Measurements from ENCODE around the gene ANKLE1.
A peak's percentile ranks its signal among the peaks of the same experiment; 100 is the strongest.

The ANKLE1 gene

GRCh38 chr19:17281391-17282304 is at the start of gene ANKLE1:
Gene ANKLE1 (plus strand): TSS chr19:17281901. CDS start chr19:17281921, 20 bp downstream.
- no peak for DNase-seq

- no peak for DNase-seq
Observed at GRCh38 chr19:17232258-17232657, 49.4 kb upstream of the ANKLE1 start.

- DNase-seq: peak; percentile 68
Observed at GRCh38 chr19:17234911-17235299, 46.8 kb upstream of the ANKLE1 start.

- DNase-seq: no peak
Observed at GRCh38 chr19:17235300-17235970, 46.3 kb upstream of the ANKLE1 start.

GRCh38 chr19:17235971-17236777 is 45.5 kb upstream of the ANKLE1 start:
- DNase-seq: peak; percentile 66

- DNase-seq: no peak
Observed at GRCh38 chr19:17236811-17237543, 44.7 kb upstream of the ANKLE1 start.

- no peak for DNase-seq
Observed at GRCh38 chr19:17237747-17238706, 43.7 kb upstream of the ANKLE1 start.

- DNase-seq: peak; percentile 21
Observed at GRCh38 chr19:17240062-17240752, 41.5 kb upstream of the ANKLE1 start.

GRCh38 chr19:17240826-17241399 is 40.8 kb upstream of the ANKLE1 start:
- no peak for DNase-seq

- DNase-seq: peak; percentile 33
Observed at GRCh38 chr19:17242431-17243208, 39.1 kb upstream of the ANKLE1 start.

- DNase-seq: peak; percentile 48
Observed at GRCh38 chr19:17243211-17243829, 38.4 kb upstream of the ANKLE1 start.

GRCh38 chr19:17243830-17244617 is 37.7 kb upstream of the ANKLE1 start:
- peak; percentile 75 for DNase-seq

- peak; percentile 46 for DNase-seq
Observed at GRCh38 chr19:17244618-17245534, 36.8 kb upstream of the ANKLE1 start.

- no peak for DNase-seq
Observed at GRCh38 chr19:17245535-17245984, 36.1 kb upstream of the ANKLE1 start, which contains the start of gene NR2F6. Gene NR2F6 (minus strand): TSS chr19:17245919. CDS start chr19:17245220, 699 bp downstream.

GRCh38 chr19:17246681-17247425 is 34.8 kb upstream of the ANKLE1 start:
- peak; percentile 21 for DNase-seq

Data from 8988T (cell line).